Measurements from ENCODE around the gene UBE2I. TPM values are rescaled to one million over a fixed set of nuclear protein-coding genes. Genes with fewer than 3 reads are reported as not detected.

The UBE2I gene
- polyA plus RNA-seq, 3 donors: 33.1 to 65.3 (median 52.4) TPM

DNA sequence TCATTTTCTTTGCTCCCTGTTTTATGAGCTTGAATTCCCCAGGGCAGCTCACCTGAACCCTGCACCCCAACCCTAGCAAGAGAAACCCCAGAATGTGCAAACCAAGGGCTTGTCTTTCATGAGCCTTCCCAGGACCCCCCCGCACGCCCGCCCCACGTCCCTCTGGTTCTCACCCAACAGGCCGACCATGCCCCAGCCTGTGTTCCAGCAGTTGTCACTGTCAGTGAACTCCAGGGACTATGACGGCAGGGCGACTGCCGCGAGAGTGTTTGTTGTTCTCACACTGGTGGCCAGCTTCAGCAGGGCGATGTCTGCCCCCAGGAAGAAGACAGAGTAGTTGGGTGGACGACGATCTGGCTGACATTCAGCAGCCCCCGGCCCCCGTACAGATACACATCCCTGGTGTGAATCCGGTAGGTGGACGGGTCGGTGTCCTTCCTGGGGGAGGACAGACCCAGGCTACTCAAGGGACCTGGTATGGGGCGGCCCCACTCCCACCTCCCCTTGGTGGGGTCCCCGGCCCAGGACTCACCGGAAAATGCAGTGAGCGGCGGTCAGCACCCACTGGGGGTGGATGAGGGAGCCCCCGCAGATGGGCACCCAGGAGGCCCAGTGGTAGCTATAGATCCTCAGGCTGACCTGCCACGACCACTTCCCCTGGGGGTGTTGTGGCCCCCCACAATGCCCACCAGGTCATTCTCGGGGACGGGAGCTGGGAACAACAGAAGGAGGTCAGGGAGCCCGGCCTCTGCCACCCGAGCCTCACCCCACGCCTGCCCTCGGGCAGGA, 33.5 kb upstream of the UBE2I start:
- WGBS, 3 donors: 52 to 73% (median 67%) methylated on average over 29 to 30 of the region's 30 CpGs
- H3K27ac ChIP-seq (ENCODE audit: low read depth, low read length): no peak overlapping the region

- H3K27ac ChIP-seq (ENCODE audit: low read depth, low read length): no peak overlapping the region
- WGBS, 3 donors: 72 to 84% (median 80%) methylated on average over 9 to 14 of the region's 14 CpGs
These were observed 32.9 kb upstream of the UBE2I start for GRCh38 chr16:1276580-1276878.

GRCh38 chr16:1277151-1277598, 32.3 kb upstream of the UBE2I start:
- 70 to 75% (median 72%) methylated on average over 19 of the region's 19 CpGs for WGBS, 3 donors
- H3K27ac ChIP-seq (ENCODE audit: low read depth, low read length): no peak overlapping the region

DNA sequence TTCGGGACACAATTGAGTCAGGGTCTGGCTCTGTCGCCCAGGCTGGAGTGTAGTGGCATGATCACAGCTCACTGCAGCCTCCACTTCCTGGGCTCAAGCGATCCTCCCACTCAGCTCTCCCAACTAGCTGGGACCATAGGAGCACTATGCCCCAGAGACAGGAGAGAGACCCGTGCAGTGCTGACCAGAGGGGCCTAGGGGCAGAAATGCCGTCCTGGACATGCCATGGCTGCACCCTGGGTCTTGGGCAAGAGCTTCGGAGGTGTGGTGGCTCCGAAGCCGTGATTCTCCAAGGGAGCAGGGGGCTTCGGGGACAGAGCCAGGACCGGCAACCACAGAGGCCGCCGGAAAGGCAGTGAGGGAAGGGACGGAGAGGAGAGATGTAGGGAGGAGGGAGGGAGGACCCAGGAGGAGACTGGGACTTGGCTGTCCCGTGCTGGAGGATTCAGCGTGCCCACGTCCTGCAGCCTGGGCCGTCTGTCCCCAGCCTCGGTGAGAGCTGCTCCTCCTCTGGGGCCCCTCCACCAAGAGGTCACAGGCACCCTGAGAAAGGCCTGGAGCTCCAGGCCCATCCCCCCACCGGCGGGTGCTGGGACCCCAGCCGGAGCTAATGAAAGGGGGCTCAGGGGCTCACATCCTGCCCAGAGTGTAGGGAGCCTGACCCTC, 31.7 kb upstream of the UBE2I start:
- WGBS, 3 donors: 36% methylated on average over 20 to 21 of the region's 21 CpGs
- H3K27ac ChIP-seq (ENCODE audit: low read depth, low read length): no peak overlapping the region

DNA sequence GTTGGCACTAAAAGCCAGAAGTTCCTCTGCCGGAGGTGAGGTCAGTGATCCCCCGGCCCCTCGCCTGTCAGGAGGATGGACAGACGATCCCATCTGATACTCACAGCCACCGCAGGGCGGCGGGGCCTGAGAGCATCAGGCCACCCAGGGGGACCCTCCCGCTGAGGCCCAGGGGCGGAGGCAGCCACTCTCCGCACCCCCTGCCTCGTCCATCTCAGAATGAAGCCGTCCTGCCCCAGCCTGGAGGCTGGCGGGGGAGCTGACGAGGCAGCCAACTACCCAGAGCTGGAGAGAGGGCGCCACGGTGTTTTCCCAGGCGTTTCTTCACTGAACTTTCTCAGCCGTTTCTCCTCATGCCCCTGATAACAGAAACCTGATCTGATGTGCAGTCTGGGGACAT, 31.0 kb upstream of the UBE2I start:
- no peak overlapping the region for H3K27ac ChIP-seq (ENCODE audit: low read depth, low read length)
- WGBS, 3 donors: 7 to 12% (median 11%) methylated on average over 18 of the region's 18 CpGs

GRCh38 chr16:1279081-1279944, 30.1 kb upstream of the UBE2I start:
- WGBS, 3 donors: 73 to 77% (median 76%) methylated on average over 28 to 30 of the region's 30 CpGs

GRCh38 chr16:1279945-1280589, 29.4 kb upstream of the UBE2I start:
- WGBS, 3 donors: 74 to 84% (median 79%) methylated on average over 27 to 29 of the region's 29 CpGs
- H3K27ac ChIP-seq (ENCODE audit: low read depth, low read length): no peak overlapping the region

More at GRCh38 chr16:1279081-1279944, 30.1 kb upstream of the UBE2I start:
- no peak overlapping the region for H3K27ac ChIP-seq (ENCODE audit: low read depth, low read length)

DNA sequence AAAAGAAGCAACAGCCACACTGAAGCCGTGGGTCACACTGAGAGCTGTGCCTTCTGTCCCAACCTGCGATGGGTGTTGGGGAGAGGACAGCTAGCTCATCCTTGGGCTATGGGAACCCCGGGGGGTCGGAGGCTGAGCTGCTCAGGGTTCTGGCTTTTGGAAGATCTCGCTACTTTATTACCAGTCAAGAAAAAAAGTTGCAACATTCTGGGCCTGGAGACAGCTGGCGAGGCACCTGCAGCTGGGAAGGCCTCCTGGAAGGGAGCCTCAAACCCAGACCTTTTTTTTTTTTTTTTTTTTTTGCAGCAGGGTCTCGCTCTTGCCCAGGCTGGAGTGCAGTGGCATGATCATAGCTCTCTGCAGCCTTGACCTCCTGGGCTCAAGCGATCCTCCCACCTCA, 28.7 kb upstream of the UBE2I start:
- 69 to 77% (median 74%) methylated on average over 7 to 8 of the region's 8 CpGs for WGBS, 3 donors

DNA sequence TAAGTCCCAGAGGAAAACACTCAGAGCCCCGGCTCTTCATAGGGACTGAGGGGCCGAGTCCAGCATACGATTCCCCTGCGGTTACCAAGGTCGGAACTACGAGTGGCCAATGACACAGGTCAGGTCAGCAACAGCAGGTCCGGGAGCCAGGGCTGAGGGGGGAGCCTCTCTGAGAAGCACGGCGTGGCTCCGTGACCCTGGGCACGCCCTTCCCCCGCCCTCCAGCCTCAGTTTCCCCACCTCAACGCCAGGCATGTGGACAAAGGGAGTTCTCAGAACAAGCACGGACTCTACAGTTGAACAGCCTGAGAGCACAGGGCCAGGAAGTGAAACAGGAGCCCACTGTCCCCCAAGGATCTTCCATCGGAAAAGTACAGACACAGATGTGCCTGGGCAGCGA, 27.9 kb upstream of the UBE2I start:
- H3K27ac ChIP-seq (ENCODE audit: low read depth, low read length): no peak overlapping the region
- 65 to 82% (median 81%) methylated on average over 16 of the region's 16 CpGs for WGBS, 3 donors

More for the DNA sequence above, 28.7 kb upstream of the UBE2I start:
- H3K27ac ChIP-seq (ENCODE audit: low read depth, low read length): no peak overlapping the region

DNA sequence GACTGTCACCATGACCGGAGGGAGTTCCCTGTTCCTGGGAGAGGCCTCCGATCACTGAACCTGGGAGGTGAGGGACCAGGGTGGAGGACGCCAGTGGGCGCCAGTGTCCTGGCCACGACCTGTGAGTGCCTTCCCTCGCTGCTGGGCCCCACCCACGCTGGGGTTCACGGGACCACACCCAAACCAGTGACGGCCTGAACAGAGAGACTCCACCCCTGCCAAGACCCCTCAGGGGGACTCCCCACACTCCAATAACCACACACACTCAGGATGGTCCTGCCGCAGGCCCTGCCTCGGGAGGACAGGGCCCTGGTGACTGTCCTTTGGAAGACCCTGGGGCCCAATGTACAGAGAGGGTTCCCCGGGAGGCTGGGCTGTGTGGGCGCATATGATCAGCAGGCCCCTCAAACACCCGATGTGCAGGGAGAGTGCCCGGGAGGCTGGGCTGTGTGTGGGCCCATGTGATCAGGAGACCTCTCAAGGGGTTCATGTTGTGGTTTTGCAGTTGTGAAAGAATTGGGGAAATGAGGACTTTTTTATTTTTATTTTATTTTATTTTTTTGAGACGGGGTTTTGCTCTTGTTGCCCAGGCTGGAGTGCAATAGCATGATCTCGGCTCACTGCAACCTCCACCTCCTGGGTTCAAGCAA, 27.0 kb upstream of the UBE2I start:
- 60 to 83% (median 71%) methylated on average over 17 of the region's 17 CpGs for WGBS, 3 donors
- H3K27ac ChIP-seq (ENCODE audit: low read depth, low read length): no peak overlapping the region

GRCh38 chr16:1283296-1283695, 26.1 kb upstream of the UBE2I start:
- 34 to 46% (median 43%) methylated on average over 17 of the region's 17 CpGs for WGBS, 3 donors
- H3K27ac ChIP-seq (ENCODE audit: low read depth, low read length): no peak overlapping the region

DNA sequence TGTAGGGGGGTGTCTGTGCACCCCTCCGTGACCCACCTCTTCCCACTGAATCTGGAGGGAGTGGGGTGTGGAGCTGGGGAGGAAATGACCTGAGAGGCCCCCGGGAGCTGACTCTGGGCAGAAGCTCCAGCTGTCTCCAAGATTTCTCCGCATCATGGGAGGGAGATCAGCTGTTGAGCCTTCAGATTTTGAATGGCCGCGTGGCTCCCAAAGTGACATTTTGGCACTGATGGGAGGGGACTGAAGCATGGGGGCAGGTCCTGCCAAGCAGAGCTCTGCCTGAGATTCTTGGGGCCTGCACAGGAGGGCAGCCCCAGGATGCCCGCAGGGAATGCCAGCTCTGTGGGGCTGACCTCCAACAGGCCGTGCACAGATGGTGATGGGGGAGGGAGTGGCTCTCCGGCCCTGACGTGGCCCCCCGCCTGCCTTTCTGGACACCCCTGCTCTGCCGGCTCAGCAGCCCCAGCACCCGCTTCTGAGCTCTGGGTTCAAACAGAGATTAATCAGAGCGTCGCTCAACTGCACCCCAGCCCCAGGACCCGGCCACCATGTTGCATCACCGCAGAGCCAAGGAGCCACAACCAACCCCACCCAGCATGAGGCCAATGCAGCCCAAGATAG, 25.3 kb upstream of the UBE2I start:
- WGBS, 3 donors: 69 to 79% (median 70%) methylated on average over 16 of the region's 16 CpGs
- H3K27ac ChIP-seq (ENCODE audit: low read depth, low read length): no peak overlapping the region

GRCh38 chr16:1285669-1286512, 23.5 kb upstream of the UBE2I start:
- 66 to 74% (median 71%) methylated on average over 37 to 38 of the region's 38 CpGs for WGBS, 3 donors
- no peak overlapping the region for H3K27ac ChIP-seq (ENCODE audit: low read depth, low read length)

- 73 to 84% (median 84%) methylated on average over 22 to 25 of the region's 25 CpGs for WGBS, 3 donors
- no peak overlapping the region for H3K27ac ChIP-seq (ENCODE audit: low read depth, low read length)
These were observed 22.8 kb upstream of the UBE2I start for GRCh38 chr16:1286513-1287094.

- 36 to 45% (median 38%) methylated on average over 37 to 40 of the region's 40 CpGs for WGBS, 3 donors
- no peak overlapping the region for H3K27ac ChIP-seq (ENCODE audit: low read depth, low read length)
These were observed 21.3 kb upstream of the UBE2I start for GRCh38 chr16:1287982-1288670.
